AG09319 (cell line): ENCODE measurements around the gene PRRC2A.

Experiments
- DNase-seq: peaks from one replicate; pipeline ENCODE4 v3.0.0-alpha.2; 2010; ENCODE audit warnings: low read depth; ENCODE audit errors: extremely low read depth
- TF ChIP-seq, protein P1 (sequence below): IDR thresholded peaks from 2 replicates; pipeline ENCODE4 v1.5.1; 2011; ENCODE audit warnings: low read depth, mild to moderate bottlenecking, inconsistent platforms, low read length, moderate library complexity

Gene PRRC2A

DNA sequence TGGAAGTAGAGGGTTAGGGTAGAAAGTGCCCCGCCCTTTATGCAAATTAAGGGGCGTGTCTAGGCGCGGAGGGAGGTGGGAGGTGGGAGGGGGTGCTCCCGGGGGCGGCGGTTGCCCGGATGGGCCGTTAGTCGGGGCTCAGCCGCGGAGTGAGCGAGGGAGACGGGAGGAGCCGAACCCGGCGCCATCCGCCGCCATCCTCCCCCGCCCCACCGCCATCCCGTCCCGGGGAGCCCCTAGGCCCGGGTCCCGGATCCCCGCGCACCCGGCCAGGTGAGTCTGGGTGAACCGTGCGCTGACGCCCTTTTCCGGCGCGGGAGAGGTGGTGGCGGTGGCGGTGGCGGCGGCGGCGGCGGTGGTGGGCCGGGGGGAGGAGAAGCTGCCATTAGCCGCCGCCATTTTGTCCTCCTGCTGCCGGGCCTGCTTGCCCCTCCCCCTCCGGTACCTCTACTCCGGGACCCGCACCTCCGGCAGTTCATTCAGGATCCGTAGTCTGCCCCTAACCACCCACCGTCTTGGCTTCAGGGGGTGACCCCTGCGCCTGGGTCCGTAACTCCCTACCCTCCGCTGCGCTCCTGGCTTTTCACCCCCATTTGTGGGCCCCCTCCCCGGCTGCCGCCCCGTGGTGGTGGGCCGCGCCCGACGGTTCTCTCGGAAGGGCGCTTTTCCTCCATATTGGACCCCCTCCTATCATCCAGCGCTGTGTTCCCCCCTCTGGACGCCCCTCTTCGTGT lies at the start of gene PRRC2A:
TSS of gene PRRC2A (plus strand) at position 130 of the 734 bp plus-strand sequence. CDS start 2,075 bp downstream, outside the sequence.
- peak; percentile 97 for DNase-seq
- TF ChIP-seq, protein P1, sequence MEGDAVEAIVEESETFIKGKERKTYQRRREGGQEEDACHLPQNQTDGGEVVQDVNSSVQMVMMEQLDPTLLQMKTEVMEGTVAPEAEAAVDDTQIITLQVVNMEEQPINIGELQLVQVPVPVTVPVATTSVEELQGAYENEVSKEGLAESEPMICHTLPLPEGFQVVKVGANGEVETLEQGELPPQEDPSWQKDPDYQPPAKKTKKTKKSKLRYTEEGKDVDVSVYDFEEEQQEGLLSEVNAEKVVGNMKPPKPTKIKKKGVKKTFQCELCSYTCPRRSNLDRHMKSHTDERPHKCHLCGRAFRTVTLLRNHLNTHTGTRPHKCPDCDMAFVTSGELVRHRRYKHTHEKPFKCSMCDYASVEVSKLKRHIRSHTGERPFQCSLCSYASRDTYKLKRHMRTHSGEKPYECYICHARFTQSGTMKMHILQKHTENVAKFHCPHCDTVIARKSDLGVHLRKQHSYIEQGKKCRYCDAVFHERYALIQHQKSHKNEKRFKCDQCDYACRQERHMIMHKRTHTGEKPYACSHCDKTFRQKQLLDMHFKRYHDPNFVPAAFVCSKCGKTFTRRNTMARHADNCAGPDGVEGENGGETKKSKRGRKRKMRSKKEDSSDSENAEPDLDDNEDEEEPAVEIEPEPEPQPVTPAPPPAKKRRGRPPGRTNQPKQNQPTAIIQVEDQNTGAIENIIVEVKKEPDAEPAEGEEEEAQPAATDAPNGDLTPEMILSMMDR = no peak

DNA sequence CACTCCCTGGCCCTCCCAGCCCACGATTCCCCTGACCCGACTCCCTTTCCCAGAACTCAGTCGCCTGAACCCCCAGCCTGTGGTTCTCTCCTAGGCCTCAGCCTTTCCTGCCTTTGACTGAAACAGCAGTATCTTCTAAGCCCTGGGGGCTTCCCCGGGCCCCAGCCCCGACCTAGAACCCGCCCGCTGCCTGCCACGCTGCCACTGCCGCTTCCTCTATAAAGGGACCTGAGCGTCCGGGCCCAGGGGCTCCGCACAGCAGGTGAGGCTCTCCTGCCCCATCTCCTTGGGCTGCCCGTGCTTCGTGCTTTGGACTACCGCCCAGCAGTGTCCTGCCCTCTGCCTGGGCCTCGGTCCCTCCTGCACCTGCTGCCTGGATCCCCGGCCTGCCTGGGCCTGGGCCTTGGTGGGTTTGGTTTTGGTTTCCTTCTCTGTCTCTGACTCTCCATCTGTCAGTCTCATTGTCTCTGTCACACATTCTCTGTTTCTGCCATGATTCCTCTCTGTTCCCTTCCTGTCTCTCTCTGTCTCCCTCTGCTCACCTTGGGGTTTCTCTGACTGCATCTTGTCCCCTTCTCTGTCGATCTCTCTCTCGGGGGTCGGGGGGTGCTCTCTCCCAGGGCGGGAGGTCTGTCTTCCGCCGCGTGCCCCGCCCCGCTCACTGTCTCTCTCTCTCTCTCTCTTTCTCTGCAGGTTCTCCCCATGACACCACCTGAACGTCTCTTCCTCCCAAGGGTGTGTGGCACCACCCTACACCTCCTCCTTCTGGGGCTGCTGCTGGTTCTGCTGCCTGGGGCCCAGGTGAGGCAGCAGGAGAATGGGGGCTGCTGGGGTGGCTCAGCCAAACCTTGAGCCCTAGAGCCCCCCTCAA lies 48.2 kb upstream of the PRRC2A start, which contains the start of gene LTA:
TSS of gene LTA (plus strand) at position 249 of the 871 bp plus-strand sequence. CDS start at position 703, 454 bp downstream.
- TF ChIP-seq, protein P1 = no peak
- DNase-seq = no peak

DNA sequence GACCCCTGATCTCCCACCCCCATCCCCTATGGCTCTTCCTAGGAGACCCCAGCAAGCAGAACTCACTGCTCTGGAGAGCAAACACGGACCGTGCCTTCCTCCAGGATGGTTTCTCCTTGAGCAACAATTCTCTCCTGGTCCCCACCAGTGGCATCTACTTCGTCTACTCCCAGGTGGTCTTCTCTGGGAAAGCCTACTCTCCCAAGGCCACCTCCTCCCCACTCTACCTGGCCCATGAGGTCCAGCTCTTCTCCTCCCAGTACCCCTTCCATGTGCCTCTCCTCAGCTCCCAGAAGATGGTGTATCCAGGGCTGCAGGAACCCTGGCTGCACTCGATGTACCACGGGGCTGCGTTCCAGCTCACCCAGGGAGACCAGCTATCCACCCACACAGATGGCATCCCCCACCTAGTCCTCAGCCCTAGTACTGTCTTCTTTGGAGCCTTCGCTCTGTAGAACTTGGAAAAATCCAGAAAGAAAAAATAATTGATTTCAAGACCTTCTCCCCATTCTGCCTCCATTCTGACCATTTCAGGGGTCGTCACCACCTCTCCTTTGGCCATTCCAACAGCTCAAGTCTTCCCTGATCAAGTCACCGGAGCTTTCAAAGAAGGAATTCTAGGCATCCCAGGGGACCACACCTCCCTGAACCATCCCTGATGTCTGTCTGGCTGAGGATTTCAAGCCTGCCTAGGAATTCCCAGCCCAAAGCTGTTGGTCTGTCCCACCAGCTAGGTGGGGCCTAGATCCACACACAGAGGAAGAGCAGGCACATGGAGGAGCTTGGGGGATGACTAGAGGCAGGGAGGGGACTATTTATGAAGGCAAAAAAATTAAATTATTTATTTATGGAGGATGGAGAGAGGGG lies 47.0 kb upstream of the PRRC2A start:
- TF ChIP-seq, protein P1 = no peak
- DNase-seq = no peak

DNA sequence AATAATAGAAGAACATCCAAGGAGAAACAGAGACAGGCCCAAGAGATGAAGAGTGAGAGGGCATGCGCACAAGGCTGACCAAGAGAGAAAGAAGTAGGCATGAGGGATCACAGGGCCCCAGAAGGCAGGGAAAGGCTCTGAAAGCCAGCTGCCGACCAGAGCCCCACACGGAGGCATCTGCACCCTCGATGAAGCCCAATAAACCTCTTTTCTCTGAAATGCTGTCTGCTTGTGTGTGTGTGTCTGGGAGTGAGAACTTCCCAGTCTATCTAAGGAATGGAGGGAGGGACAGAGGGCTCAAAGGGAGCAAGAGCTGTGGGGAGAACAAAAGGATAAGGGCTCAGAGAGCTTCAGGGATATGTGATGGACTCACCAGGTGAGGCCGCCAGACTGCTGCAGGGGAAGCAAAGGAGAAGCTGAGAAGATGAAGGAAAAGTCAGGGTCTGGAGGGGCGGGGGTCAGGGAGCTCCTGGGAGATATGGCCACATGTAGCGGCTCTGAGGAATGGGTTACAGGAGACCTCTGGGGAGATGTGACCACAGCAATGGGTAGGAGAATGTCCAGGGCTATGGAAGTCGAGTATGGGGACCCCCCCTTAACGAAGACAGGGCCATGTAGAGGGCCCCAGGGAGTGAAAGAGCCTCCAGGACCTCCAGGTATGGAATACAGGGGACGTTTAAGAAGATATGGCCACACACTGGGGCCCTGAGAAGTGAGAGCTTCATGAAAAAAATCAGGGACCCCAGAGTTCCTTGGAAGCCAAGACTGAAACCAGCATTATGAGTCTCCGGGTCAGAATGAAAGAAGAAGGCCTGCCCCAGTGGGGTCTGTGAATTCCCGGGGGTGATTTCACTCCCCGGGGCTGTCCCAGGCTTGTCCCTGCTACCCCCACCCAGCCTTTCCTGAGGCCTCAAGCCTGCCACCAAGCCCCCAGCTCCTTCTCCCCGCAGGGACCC lies 46.1 kb upstream of the PRRC2A start:
- no peak for DNase-seq
- TF ChIP-seq, protein P1 = no peak

DNA sequence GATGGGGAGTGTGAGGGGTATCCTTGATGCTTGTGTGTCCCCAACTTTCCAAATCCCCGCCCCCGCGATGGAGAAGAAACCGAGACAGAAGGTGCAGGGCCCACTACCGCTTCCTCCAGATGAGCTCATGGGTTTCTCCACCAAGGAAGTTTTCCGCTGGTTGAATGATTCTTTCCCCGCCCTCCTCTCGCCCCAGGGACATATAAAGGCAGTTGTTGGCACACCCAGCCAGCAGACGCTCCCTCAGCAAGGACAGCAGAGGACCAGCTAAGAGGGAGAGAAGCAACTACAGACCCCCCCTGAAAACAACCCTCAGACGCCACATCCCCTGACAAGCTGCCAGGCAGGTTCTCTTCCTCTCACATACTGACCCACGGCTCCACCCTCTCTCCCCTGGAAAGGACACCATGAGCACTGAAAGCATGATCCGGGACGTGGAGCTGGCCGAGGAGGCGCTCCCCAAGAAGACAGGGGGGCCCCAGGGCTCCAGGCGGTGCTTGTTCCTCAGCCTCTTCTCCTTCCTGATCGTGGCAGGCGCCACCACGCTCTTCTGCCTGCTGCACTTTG lies 45.1 kb upstream of the PRRC2A start, which contains the start of gene TNF:
TSS of gene TNF (plus strand) at position 231 of the 567 bp plus-strand sequence. CDS start at position 408, 177 bp downstream.
- no peak for DNase-seq
- TF ChIP-seq, protein P1 = no peak
